OCI-LY3 (cell line): ENCODE measurements around the gene FNBP1L.

ENCODE experiments used
- H2AFZ ChIP-seq: fragments of 200-600, 300-600 bp; shearing (Covaris generic); 2 replicates; pipeline ENCODE4 v1.6.0; 2014; ENCODE audit warnings: antibody characterized with exemption, low read depth, low read length
- H3K27ac ChIP-seq: fragments of 200-600, 300-600 bp; sonication (generic); 2 replicates; pipeline ENCODE4 v1.5.1; 2014; ENCODE audit warnings: mild to moderate bottlenecking, low read length, moderate library complexity, mixed read lengths
- H3K27me3 ChIP-seq: fragments of 200-600, 300-600 bp; sonication (generic); 2 replicates; pipeline ENCODE4 v1.6.1; 2014; ENCODE audit warnings: low read depth, low read length, mixed read lengths
- H3K36me3 ChIP-seq: fragments of 200-600, 300-600 bp; sonication (generic); replicated peaks from 2 replicates; pipeline ENCODE3; 2014; ENCODE audit warnings: low read depth, low read length, mixed read lengths
- H3K4me1 ChIP-seq: fragments of 300-600, 200-600 bp; sonication (generic); 2 replicates; pipeline ENCODE4 v1.6.1; 2014; ENCODE audit warnings: low read length, mixed read lengths
- H3K4me2 ChIP-seq: fragments of 200-600, 300-600 bp; sonication (generic); 2 replicates; pipeline ENCODE4 v1.6.1; 2014; ENCODE audit warnings: low read length, mixed read lengths
- H3K4me3 ChIP-seq: fragments of 300-600, 200-600 bp; sonication (generic); 2 replicates; pipeline ENCODE4 v1.5.1; 2014; ENCODE audit warnings: antibody characterized with exemption, mild to moderate bottlenecking, low read length, moderate library complexity
- H3K79me2 ChIP-seq: fragments of 300-600, 200-600 bp; shearing (Covaris generic); 2 replicates; pipeline ENCODE4 v1.6.1; 2014; ENCODE audit warnings: mild to moderate bottlenecking, low read length, mixed read lengths
- H3K9ac ChIP-seq: fragments of 300-600, 200-600 bp; shearing (Covaris generic); 2 replicates; pipeline ENCODE4 v1.6.0; 2014; ENCODE audit warnings: mild to moderate bottlenecking, low read length, moderate library complexity
- H3K9me3 ChIP-seq: fragments of 200-600, 300-600 bp; shearing (Covaris generic); 2 replicates; pipeline ENCODE4 v1.6.1; 2014; ENCODE audit warnings: low read length, mixed read lengths; ENCODE audit not compliant: insufficient read depth
- H4K20me1 ChIP-seq: fragments of 200-600, 300-600 bp; sonication (generic); 2 replicates; pipeline ENCODE4 v1.6.1; 2016; ENCODE audit warnings: low read length, mixed read lengths; ENCODE audit not compliant: insufficient read depth
- EZH2phosphoT487 ChIP-seq: fragments of 200-600 bp; shearing (Covaris generic); IDR thresholded peaks from 2 replicates; pipeline ENCODE4 v1.6.1; 2018; ENCODE audit warnings: antibody characterized with exemption, mixed run types, low read depth
- TF ChIP-seq, protein P1 (sequence below): fragments of 200-600, 300-600 bp; sonication (generic); IDR thresholded peaks from 2 replicates; pipeline ENCODE4 v1.5.1; 2014; ENCODE audit warnings: antibody characterized with exemption, low read length, low read depth

Gene FNBP1L

GRCh38 chr1:93598396-93598795, 150.5 kb downstream of the FNBP1L start:
- H3K36me3 ChIP-seq: peaks cover 2% of the 10 kb centered on the region
- H3K27me3 ChIP-seq: no peaks in the 10 kb centered on the region
- H2AFZ ChIP-seq: no peak overlapping the region
- H3K4me3 ChIP-seq: no peak overlapping the region
- H3K9ac ChIP-seq: no peak overlapping the region
- H3K4me1 ChIP-seq: no peaks in the 10 kb centered on the region
- no peak overlapping the region for H3K4me2 ChIP-seq
- peaks cover 87% of the 10 kb centered on the region for H4K20me1 ChIP-seq
- TF ChIP-seq, protein P1, sequence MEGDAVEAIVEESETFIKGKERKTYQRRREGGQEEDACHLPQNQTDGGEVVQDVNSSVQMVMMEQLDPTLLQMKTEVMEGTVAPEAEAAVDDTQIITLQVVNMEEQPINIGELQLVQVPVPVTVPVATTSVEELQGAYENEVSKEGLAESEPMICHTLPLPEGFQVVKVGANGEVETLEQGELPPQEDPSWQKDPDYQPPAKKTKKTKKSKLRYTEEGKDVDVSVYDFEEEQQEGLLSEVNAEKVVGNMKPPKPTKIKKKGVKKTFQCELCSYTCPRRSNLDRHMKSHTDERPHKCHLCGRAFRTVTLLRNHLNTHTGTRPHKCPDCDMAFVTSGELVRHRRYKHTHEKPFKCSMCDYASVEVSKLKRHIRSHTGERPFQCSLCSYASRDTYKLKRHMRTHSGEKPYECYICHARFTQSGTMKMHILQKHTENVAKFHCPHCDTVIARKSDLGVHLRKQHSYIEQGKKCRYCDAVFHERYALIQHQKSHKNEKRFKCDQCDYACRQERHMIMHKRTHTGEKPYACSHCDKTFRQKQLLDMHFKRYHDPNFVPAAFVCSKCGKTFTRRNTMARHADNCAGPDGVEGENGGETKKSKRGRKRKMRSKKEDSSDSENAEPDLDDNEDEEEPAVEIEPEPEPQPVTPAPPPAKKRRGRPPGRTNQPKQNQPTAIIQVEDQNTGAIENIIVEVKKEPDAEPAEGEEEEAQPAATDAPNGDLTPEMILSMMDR: no peak
- no peak for TF ChIP-seq EZH2phosphoT487
- H3K27ac ChIP-seq: no peak overlapping the region
- no peaks in the 10 kb centered on the region for H3K9me3 ChIP-seq
- peaks cover 82% of the 10 kb centered on the region for H3K79me2 ChIP-seq

DNA sequence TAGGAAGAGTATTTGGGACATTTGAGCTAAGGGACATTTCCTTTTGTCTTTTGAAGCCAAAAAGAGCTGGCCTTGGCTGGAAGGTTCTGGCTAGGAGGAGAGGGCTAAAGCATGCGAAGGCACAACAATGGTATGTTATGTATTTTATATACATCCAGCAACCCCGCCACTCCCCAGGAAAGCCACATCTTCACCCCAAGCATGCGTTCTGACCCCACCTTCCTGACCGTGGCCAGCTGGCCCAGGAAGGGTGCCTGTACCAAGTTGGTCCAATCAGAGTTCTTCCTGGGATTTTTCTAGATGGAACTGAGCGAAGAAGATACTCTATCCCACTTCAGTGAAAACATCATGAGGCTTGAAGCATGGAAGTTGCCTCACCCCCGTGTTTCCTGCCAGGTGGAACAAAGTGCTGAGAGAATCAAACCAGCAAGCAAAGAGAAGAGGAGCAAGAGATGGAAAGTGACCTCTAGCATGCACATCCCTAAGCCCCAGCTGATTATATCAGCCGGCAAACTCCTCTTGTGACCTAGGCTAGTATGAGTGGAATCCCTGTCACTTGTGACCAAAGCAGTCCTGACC, 151.0 kb downstream of the FNBP1L start:
- Histone ChIP-seq H4K20me1 (peaks cover 82% of the 10 kb centered on the region), H3K27ac (no peak overlapping the region)

GRCh38 chr1:93599479-93599878, 151.6 kb downstream of the FNBP1L start:
- Histone ChIP-seq H3K4me1 (no peaks in the 10 kb centered on the region), H3K27me3 (no peaks in the 10 kb centered on the region), H3K36me3 (peaks cover 8% of the 10 kb centered on the region), H3K79me2 (peaks cover 83% of the 10 kb centered on the region), H4K20me1 (peaks cover 77% of the 10 kb centered on the region), H3K4me2 (no peak overlapping the region), H3K9ac (no peak overlapping the region), H3K9me3 (no peaks in the 10 kb centered on the region), H3K4me3 (no peak overlapping the region), H2AFZ (no peak overlapping the region), H3K27ac (no peak overlapping the region)
- TF ChIP-seq EZH2phosphoT487: no peak
- TF ChIP-seq, protein P1: no peak

More for the DNA sequence above, 151.0 kb downstream of the FNBP1L start:
- H3K9me3 ChIP-seq: no peaks in the 10 kb centered on the region
- no peak overlapping the region for H3K9ac ChIP-seq
- H3K4me2 ChIP-seq: no peak overlapping the region
- H2AFZ ChIP-seq: no peak overlapping the region
- H3K27me3 ChIP-seq: no peaks in the 10 kb centered on the region
- H3K36me3 ChIP-seq: peaks cover 5% of the 10 kb centered on the region
- H3K4me1 ChIP-seq: no peaks in the 10 kb centered on the region
- TF ChIP-seq EZH2phosphoT487: no peak
- H3K4me3 ChIP-seq: no peak overlapping the region
- H3K79me2 ChIP-seq: peaks cover 82% of the 10 kb centered on the region

- H3K9ac ChIP-seq: no peak overlapping the region
- H2AFZ ChIP-seq: no peak overlapping the region
- TF ChIP-seq, protein P1: no peak
- TF ChIP-seq EZH2phosphoT487: no peak
- peaks cover 76% of the 10 kb centered on the region for H4K20me1 ChIP-seq
- H3K4me3 ChIP-seq: no peak overlapping the region
- H3K4me1 ChIP-seq: peaks cover 6% of the 10 kb centered on the region
- no peaks in the 10 kb centered on the region for H3K9me3 ChIP-seq
- peaks cover 87% of the 10 kb centered on the region for H3K79me2 ChIP-seq
- H3K4me2 ChIP-seq: no peak overlapping the region
- no peaks in the 10 kb centered on the region for H3K27me3 ChIP-seq
- H3K36me3 ChIP-seq: peaks cover 14% of the 10 kb centered on the region
- H3K27ac ChIP-seq: no peak overlapping the region
Observed at GRCh38 chr1:93600663-93601062, 152.7 kb downstream of the FNBP1L start.
